Activated CD8-positive, alpha-beta memory T cell treated with anti-CD3 and anti-CD28 coated beads for 48 hours (primary cell): ENCODE results near the gene LGALS1.

Experiments used
- DNase-seq, 3 experiments: peaks; one replicate each; pipeline ENCODE4 v3.0.0-alpha.2; 2020; ENCODE audit warnings: low read depth in 2 of 3, low spot score in 2 of 3

The LGALS1 gene

DNA sequence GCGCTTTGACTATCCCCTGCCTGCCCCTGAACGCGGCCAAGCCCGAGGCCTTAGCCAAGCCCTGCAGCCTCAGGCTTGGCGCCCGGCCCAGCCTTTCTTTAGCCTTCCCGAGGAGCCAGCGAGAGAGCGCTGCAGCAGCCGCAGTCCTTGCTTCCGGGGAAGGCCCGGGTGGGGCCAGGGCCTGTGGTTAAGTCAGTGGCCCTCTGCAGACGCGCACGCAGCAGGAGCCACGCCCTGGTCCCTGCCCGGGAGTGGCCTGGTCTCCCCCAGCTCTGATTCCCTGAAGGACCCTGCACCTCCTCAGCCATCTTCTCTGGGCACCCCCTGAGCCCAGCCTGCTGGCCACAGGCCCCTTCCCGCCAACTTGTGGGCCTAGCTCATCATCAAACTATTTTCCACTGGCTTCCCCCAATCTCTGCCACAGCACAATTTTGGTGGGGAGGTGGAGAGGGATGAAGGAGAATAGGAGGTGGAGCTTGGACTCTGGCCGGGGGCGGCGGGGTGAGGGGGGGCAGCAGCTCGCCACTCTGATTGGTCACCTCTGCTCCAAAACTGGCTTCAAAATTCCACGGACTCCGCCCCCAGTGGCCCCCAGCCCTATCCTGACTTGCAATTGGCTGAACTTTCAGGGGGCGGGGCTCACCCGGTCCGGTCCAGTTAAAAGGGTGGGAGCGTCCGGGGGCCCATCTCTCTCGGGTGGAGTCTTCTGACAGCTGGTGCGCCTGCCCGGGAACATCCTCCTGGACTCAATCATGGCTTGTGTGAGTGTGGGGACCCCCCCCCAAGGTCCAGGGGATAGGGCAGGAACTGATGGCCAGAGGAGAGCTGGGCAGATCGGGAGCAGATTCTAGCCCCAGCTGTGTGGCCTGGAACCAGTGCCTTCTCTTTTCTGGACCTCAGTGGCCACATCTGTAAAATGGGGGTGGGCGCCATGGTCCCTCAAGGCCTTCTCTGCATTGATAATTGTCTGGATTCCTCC lies at the start of gene LGALS1:
Gene LGALS1, plus strand, starts transcription at position 686 of the 979 bp plus-strand sequence. Its CDS starts 67 bp downstream, at position 753.
- peak; percentile 45 to 64 (median 49) for DNase-seq

GRCh38 chr22:37625737-37626136 lies 49.7 kb upstream of the LGALS1 start:
- no peak for DNase-seq

DNA sequence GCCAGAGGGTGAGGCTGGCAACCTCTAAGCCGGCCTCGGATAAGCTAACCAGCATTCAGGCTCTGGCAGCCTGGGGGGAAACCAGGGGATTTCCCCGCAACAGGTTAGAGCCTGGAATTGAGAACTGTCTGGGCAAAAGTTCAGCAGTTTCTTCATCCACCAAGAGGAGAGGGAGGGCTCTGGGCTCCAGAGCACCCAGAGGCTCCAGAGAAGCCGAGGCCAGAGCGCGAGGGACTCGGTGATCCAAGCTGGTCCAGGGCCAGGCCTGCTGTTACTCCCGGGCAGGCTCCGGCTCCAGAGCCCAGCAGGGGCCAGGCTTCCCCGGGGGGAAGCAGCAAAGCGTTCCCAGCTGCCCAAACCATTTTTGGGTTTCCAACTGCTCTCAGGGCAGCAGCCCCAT lies 49.3 kb upstream of the LGALS1 start:
- no peak for DNase-seq

GRCh38 chr22:37626556-37627075 lies 48.8 kb upstream of the LGALS1 start:
- no peak for DNase-seq

- DNase-seq, result no peak
These were observed 48.3 kb upstream of the LGALS1 start for GRCh38 chr22:37627121-37627520.

DNA sequence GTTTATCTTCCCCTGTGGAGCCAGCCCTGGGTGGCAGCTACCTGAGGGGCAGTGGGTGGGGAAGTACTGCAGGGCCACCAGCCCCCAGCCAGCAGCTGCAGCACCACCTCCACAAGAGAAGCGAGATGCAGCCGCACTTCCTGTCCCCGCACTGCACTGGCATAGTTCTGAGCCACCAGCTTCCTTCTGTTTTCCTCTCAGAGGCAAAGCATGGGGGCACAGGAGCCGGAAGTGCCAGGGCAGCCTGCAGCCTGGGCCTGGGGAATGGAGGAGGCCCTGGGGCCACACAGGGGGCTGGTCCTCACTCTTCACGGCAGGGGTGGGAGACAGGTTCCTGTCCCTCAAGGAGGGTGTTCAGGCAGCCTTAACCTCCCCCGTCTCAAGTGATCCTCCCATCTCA lies 47.9 kb upstream of the LGALS1 start:
- no peak for DNase-seq

GRCh38 chr22:37628830-37629229 lies 46.6 kb upstream of the LGALS1 start:
- no peak for DNase-seq

GRCh38 chr22:37629928-37630327 lies 45.5 kb upstream of the LGALS1 start:
- no peak for DNase-seq

GRCh38 chr22:37630839-37631435 lies 44.5 kb upstream of the LGALS1 start:
- DNase-seq, result no peak

- no peak for DNase-seq
These were observed 43.8 kb upstream of the LGALS1 start for GRCh38 chr22:37631448-37632173.

GRCh38 chr22:37632174-37633088 lies 43.0 kb upstream of the LGALS1 start:
- no peak for DNase-seq

DNA sequence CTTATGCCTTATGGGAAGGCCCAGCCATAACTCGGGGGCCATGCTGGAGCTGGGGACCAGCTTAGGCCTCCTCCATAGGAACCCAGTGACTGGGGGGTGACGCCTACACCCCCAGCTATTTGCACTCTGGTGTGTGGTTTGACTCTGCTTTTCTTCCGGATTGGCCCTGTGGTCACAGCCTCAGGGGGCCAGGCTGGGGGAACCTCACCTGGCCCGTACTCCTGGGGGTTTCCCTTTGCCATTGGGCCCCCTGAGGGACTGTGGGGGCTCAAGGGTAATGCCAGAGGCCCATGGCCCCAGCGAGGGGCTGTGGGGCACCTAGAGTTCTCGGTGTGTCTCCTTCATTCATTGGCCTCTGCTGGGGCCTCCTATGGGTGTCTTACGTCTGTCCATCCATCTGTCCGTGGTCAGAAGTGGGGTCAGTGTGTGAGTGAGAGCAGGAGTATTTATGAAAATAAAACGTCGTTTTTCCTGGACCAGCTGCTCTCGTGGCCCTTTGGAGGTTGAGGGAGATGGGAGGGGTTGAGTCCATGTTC lies 42.3 kb upstream of the LGALS1 start:
- peak in 1 of 3 experiments; percentile 60 for DNase-seq

DNA sequence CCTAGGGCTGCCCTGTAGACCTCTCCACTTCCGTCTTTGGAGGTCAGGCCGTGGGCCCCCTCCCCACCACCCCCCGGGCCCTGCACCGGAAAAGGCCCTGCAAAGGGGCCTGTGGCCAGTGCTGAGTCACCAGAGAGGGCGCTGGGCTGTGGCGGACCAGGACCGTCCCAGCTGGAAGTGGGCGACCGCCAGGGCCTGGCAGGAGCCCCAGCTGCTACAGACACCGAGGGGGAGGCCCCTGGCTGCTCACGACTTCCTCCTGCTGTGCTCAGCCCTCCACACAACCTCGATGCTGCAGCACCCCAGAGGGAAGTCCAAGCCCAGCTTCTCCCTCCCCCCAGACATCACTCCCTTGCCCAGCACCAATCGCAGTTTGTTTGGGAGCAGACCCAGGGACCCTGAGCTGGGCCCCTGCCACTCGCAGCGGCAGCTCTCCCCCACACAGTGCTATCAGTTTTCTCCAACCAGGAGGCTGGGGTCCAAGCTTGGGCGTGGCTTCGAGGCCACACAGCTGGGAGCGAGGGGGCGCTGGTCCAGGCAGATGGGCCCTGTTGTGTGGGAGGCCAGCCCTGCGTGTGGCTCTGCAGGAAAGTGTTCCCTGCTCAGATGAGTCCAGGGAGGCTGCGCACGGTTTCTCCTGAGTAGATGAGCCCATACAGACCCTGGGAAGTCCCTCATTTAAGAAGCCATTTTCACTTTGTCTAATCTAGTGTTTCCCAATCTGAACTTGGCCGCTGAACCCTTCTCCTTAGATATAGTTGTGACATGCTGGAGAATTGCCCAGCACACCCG lies 41.6 kb upstream of the LGALS1 start:
- DNase-seq, result peak in 1 of 3 experiments; percentile 67

GRCh38 chr22:37634417-37634924 lies 41.0 kb upstream of the LGALS1 start:
- DNase-seq, result no peak

- DNase-seq, result no peak
These were observed 40.3 kb upstream of the LGALS1 start for GRCh38 chr22:37635157-37635556.

GRCh38 chr22:37636186-37636948 lies 39.1 kb upstream of the LGALS1 start:
- no peak for DNase-seq

GRCh38 chr22:37636949-37637273 lies 38.5 kb upstream of the LGALS1 start:
- DNase-seq, result no peak

GRCh38 chr22:37638391-37639069 lies 36.9 kb upstream of the LGALS1 start:
- DNase-seq, result no peak
